Glutamatergic neuron (in vitro differentiated cells): ENCODE results near the gene ATP6V1G3. TPM values are rescaled to one million over a fixed set of nuclear protein-coding genes. Genes with fewer than 3 reads are reported as not detected.
"Not testable (repeated sequence)": the region's sequence is repeated elsewhere in the genome, so short reads cannot be mapped to it uniquely, and the experiment has no call there.

ENCODE experiments used
- DNase-seq: peaks from one replicate; pipeline ENCODE4 v3.0.0; 2022
- H3K27ac Mint-ChIP-seq: one replicate; pipeline ENCODE4 v1.8.0; 2020; ENCODE audit warnings: mild to moderate bottlenecking, mixed read lengths, inconsistent platforms; ENCODE audit not compliant: unreplicated experiment
- H3K27me3 Mint-ChIP-seq: one replicate; pipeline ENCODE4 v1.8.0; 2020; ENCODE audit warnings: mild to moderate bottlenecking, moderate library complexity, mixed read lengths, inconsistent platforms; ENCODE audit not compliant: unreplicated experiment
- H3K36me3 Mint-ChIP-seq: one replicate; pipeline ENCODE4 v1.8.0; 2020; ENCODE audit warnings: mild to moderate bottlenecking, mixed read lengths, inconsistent platforms; ENCODE audit not compliant: unreplicated experiment
- H3K4me1 Mint-ChIP-seq: one replicate; pipeline ENCODE4 v1.8.0; 2020; ENCODE audit warnings: mild to moderate bottlenecking, low read depth, mixed read lengths, inconsistent platforms; ENCODE audit not compliant: unreplicated experiment
- H3K4me3 Mint-ChIP-seq: one replicate; pipeline ENCODE4 v1.8.0; 2020; ENCODE audit warnings: mild to moderate bottlenecking, mixed read lengths, inconsistent platforms; ENCODE audit not compliant: unreplicated experiment
- H3K9me3 Mint-ChIP-seq: one replicate; pipeline ENCODE4 v1.8.0; 2020; ENCODE audit warnings: mild to moderate bottlenecking, moderate library complexity, mixed read lengths, inconsistent platforms; ENCODE audit not compliant: unreplicated experiment
- total RNA-seq: library from RNA; stranded (reverse); fragmentation: NEBNext Ultra II Directional; extraction: Animal tissue kit (Norgen Biotek cat#: 25700); gene quantifications from one replicate; pipeline ENCODE4 v1.2.1, GENCODE V29; 2021; ENCODE audit not compliant: unreplicated experiment
- TF ChIP-seq, protein P1 (sequence below): fragments of 200-600 bp; sonication (generic); IDR thresholded peaks from one replicate; pipeline ENCODE4 v1.5.0; 2021; ENCODE audit not compliant: partially characterized antibody, unreplicated experiment

ATP6V1G3 gene
- total RNA-seq, 1 donor from 2014 or later = not detected

DNA sequence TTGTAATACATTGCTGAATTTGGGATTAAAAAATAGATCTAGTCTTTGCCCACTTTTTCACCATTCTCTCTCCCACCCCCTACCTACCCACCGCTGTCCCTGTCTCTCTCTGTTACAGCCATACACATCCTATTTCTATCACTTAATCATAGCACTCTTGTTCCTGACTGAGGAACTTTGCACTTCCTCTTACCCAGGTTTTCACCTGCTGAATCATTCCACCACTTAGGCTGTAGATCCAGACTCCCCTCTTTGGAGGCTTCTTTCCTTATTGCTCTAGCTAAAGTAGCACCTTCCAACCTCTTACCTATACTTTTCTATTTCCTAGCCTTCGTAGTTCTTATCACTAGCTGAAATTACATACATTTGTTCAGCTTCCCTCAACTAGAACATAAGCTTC lies 59.6 kb downstream of the ATP6V1G3 start:
- Mint-ChIP-seq H3K9me3 (no peaks in the 10 kb centered on the region), H3K4me1 (no peaks in the 10 kb centered on the region), H3K27me3 (no peaks in the 10 kb centered on the region), H3K27ac (no peak overlapping the region), H3K36me3 (no peaks in the 10 kb centered on the region), H3K4me3 (no peak overlapping the region)
- TF ChIP-seq, protein P1, sequence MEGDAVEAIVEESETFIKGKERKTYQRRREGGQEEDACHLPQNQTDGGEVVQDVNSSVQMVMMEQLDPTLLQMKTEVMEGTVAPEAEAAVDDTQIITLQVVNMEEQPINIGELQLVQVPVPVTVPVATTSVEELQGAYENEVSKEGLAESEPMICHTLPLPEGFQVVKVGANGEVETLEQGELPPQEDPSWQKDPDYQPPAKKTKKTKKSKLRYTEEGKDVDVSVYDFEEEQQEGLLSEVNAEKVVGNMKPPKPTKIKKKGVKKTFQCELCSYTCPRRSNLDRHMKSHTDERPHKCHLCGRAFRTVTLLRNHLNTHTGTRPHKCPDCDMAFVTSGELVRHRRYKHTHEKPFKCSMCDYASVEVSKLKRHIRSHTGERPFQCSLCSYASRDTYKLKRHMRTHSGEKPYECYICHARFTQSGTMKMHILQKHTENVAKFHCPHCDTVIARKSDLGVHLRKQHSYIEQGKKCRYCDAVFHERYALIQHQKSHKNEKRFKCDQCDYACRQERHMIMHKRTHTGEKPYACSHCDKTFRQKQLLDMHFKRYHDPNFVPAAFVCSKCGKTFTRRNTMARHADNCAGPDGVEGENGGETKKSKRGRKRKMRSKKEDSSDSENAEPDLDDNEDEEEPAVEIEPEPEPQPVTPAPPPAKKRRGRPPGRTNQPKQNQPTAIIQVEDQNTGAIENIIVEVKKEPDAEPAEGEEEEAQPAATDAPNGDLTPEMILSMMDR = no peak
- DNase-seq = no peak

DNA sequence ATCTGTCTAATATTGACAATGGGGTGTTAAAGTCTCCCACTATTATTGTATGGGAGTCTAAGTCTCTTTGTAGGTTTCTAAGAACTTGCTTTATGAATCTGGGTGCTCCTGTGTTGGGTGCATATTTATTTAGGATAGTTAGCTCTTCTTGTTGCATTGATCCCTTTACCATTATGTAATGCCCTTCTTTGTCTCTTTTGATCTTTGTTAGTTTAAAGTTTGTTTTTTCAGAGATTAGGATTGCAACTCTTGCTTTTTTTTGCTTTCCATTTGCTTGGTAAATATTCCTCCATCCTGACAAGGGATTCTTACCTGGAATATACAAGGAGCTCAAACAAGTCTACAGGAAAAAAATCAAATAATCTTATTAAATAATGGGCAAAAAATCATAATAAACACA lies 63.1 kb downstream of the ATP6V1G3 start:
- H3K27ac Mint-ChIP-seq, DNase-seq, H3K4me3 Mint-ChIP-seq, H3K36me3 Mint-ChIP-seq, H3K4me1 Mint-ChIP-seq, H3K27me3 Mint-ChIP-seq, H3K9me3 Mint-ChIP-seq: not testable (repeated sequence)

Other genes starting within 250 kb of the ATP6V1G3 start
- not detected for gene PTPRC, start 98.4 kb upstream of the ATP6V1G3 start, total RNA-seq